ENCODE data around the gene HS6ST3. TPM values are rescaled to one million over a fixed set of nuclear protein-coding genes. Genes with fewer than 3 reads are reported as not detected.

The HS6ST3 gene
- total RNA-seq, 1 donor = under 0.01 TPM

GRCh38 chr13:96388598-96388997 lies 298.7 kb downstream of the HS6ST3 start:
- H3K27me3 ChIP-seq (ENCODE audit: insufficient read depth, low read length) = no peaks in the 10 kb centered on the region
- no peaks in the 10 kb centered on the region for H3K4me1 ChIP-seq (ENCODE audit: insufficient read depth, low read length)
- no peaks in the 10 kb centered on the region for H3K9me3 ChIP-seq (ENCODE audit: low read depth, low read length)
- no peak overlapping the region for H3K4me3 ChIP-seq (ENCODE audit: low read length)

DNA sequence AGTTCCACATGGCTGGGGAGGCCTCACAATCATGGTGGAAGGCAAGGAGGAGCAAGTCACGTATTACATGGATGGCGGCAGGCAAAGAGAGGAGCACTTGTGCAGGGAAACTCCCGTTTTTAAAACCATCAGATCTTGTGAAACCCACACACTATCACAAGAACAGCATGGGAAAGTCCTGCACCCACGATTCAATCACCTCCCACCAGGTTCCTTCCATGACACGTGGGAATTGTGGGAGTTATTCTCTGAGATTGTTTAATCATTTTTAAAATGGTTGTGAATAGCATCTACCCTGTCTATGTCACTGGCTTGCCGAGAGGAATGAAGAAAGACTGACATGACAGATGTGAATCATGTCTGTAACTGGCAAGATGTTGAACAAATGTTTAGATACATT lies 301.7 kb downstream of the HS6ST3 start:
- H3K4me3 ChIP-seq (ENCODE audit: low read length) = no peak overlapping the region
- H3K9me3 ChIP-seq (ENCODE audit: low read depth, low read length) = no peaks in the 10 kb centered on the region
- no peaks in the 10 kb centered on the region for H3K27me3 ChIP-seq (ENCODE audit: insufficient read depth, low read length)
- H3K4me1 ChIP-seq (ENCODE audit: insufficient read depth, low read length) = no peaks in the 10 kb centered on the region

GRCh38 chr13:96397807-96398206 lies 307.9 kb downstream of the HS6ST3 start:
- H3K4me3 ChIP-seq (ENCODE audit: low read length) = no peak overlapping the region
- no peaks in the 10 kb centered on the region for H3K27me3 ChIP-seq (ENCODE audit: insufficient read depth, low read length)
- no peaks in the 10 kb centered on the region for H3K9me3 ChIP-seq (ENCODE audit: low read depth, low read length)
- H3K4me1 ChIP-seq (ENCODE audit: insufficient read depth, low read length) = no peaks in the 10 kb centered on the region

DNA sequence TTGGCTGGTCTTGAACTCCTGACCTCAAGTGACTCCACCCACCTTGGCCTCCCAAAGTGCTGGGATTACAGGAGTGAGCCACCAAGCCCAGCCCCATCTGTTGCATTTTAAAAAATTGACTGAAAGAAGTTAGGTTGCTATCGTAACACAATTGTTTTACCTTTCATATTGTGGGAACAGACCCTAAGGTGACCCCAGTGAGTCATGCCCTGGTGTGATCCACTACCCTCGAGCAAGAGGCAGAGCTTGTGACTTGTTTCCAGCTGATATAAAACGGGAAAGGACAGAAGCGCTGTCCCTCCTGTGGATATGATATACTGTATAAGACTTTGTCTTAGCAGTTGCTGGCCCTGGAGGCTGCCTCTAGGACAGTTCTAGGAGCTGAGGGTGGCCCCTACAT lies 308.6 kb downstream of the HS6ST3 start:
- H3K27me3 ChIP-seq (ENCODE audit: insufficient read depth, low read length) = no peaks in the 10 kb centered on the region
- no peaks in the 10 kb centered on the region for H3K4me1 ChIP-seq (ENCODE audit: insufficient read depth, low read length)
- H3K9me3 ChIP-seq (ENCODE audit: low read depth, low read length) = no peaks in the 10 kb centered on the region
- no peak overlapping the region for H3K4me3 ChIP-seq (ENCODE audit: low read length)

- no peaks in the 10 kb centered on the region for H3K27me3 ChIP-seq (ENCODE audit: insufficient read depth, low read length)
- H3K4me1 ChIP-seq (ENCODE audit: insufficient read depth, low read length) = no peaks in the 10 kb centered on the region
- no peaks in the 10 kb centered on the region for H3K9me3 ChIP-seq (ENCODE audit: low read depth, low read length)
- no peak overlapping the region for H3K4me3 ChIP-seq (ENCODE audit: low read length)
Observed at GRCh38 chr13:96403241-96403640, 313.3 kb downstream of the HS6ST3 start.

DNA sequence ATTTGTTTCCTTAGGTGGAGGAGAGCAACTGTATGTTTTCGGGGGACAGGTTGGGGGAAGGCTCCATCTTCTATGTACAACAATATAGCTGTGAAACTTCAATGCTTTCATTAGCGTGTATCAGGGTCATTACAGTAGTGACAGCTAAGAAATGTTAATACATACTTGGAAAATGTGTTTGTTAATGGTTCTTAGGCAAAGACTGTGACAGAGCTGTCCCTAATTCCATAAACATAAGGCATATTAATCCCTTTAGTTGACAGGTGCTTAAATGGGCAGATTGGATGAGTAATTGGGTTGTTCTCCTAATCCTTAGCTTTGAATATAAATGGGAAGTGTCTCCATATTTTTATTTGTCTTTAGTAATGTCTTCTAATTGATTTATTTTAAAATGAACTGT lies 313.7 kb downstream of the HS6ST3 start:
- Histone ChIP-seq H3K4me3 (ENCODE audit: low read length) (no peak overlapping the region), H3K4me1 (ENCODE audit: insufficient read depth, low read length) (no peaks in the 10 kb centered on the region), H3K27me3 (ENCODE audit: insufficient read depth, low read length) (no peaks in the 10 kb centered on the region), H3K9me3 (ENCODE audit: low read depth, low read length) (no peaks in the 10 kb centered on the region)

DNA sequence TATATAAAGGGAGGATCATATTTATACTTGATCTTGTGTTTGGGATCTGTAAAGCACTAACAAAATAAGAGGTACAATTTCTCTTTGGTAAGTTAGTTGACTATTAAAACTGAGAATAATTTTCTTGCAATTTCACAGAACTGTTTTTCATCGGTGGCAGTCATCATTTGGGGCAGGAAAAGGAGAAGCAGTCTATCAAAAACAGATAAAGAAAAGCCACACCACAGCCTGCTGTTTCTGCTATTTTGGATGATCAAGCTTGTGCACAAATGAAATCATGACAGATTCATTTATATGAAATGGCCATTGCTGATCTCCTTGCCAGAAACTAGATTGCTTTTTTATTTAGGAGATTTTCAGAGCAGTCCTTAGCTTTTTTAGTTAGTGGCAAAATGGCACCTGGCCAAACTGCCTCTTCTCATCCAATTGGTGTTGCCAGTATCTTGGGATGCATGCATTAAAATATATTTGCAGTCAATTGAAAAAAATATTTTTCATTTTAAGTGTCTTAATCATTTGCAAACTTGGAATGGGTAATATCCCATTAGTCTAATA lies 326.0 kb downstream of the HS6ST3 start:
- no peaks in the 10 kb centered on the region for H3K4me1 ChIP-seq (ENCODE audit: insufficient read depth, low read length)
- no peak overlapping the region for H3K4me3 ChIP-seq (ENCODE audit: low read length)
- no peaks in the 10 kb centered on the region for H3K9me3 ChIP-seq (ENCODE audit: low read depth, low read length)
- no peaks in the 10 kb centered on the region for H3K27me3 ChIP-seq (ENCODE audit: insufficient read depth, low read length)

GRCh38 chr13:96417939-96418685 lies 328.2 kb downstream of the HS6ST3 start:
- H3K4me3 ChIP-seq (ENCODE audit: low read length) = no peak overlapping the region
- H3K27me3 ChIP-seq (ENCODE audit: insufficient read depth, low read length) = no peaks in the 10 kb centered on the region
- H3K9me3 ChIP-seq (ENCODE audit: low read depth, low read length) = no peaks in the 10 kb centered on the region
- H3K4me1 ChIP-seq (ENCODE audit: insufficient read depth, low read length) = no peaks in the 10 kb centered on the region

DNA sequence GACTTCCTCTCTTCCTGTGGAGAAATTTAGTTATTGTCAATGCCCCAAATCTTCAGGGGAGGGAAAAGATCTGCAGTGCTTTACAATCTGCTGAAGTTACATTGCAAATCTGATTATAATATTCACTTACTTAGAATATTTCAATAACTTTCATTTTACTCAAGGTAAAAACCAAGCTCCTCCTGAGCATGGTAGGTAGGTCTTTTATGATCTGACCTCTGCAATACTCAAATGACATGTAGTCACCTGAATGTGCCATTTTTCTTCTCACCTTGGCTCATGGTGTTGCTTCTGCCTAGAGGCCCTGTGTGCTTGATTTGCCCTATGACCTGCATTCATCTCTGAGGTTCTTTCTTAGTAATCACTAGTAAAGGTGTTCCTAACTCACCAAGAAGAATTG lies 331.4 kb downstream of the HS6ST3 start:
- H3K4me3 ChIP-seq (ENCODE audit: low read length) = no peak overlapping the region
- H3K4me1 ChIP-seq (ENCODE audit: insufficient read depth, low read length) = no peaks in the 10 kb centered on the region
- no peaks in the 10 kb centered on the region for H3K27me3 ChIP-seq (ENCODE audit: insufficient read depth, low read length)
- no peaks in the 10 kb centered on the region for H3K9me3 ChIP-seq (ENCODE audit: low read depth, low read length)

DNA sequence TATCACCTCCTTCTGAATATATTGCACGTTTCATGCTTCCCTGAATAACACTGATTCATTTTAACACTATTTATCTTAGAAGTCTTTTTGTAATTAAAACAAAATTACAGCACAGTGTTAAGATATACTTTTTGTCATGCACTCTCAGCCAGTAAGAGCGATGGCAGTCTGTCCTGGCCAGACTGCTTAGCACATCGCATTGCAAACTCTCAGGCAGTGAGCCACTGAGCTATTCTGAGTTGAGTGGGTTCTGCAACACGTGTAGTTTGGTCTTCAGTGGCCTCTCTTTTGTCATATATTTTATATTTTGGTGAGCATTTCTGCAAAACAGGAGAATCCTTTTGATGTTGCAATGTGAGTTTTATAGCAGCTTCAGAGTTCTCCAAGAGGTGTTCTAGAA lies 332.1 kb downstream of the HS6ST3 start:
- H3K27me3 ChIP-seq (ENCODE audit: insufficient read depth, low read length) = no peaks in the 10 kb centered on the region
- H3K9me3 ChIP-seq (ENCODE audit: low read depth, low read length) = no peaks in the 10 kb centered on the region
- H3K4me3 ChIP-seq (ENCODE audit: low read length) = no peak overlapping the region
- H3K4me1 ChIP-seq (ENCODE audit: insufficient read depth, low read length) = no peaks in the 10 kb centered on the region

DNA sequence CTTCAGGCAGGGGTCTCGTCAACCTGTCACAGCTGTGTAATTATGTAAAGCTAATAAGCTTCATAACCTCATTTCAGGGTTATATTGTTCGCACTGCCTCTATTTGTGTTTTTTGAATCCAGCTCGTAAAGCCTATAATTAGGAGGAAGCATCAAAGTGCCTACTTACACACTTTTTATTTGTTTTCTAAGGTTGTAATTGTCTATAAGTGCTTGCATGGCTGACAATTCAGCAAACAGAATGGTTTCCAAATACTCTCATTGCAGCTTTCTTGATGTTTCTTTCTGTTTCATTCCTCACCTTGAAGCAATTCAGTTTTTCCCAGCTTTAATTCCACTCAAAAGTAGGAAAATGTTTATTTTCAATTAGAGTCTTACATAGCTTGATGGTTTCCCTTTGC lies 336.3 kb downstream of the HS6ST3 start:
- Histone ChIP-seq H3K9me3 (ENCODE audit: low read depth, low read length) (no peaks in the 10 kb centered on the region), H3K4me1 (ENCODE audit: insufficient read depth, low read length) (no peaks in the 10 kb centered on the region), H3K4me3 (ENCODE audit: low read length) (no peak overlapping the region), H3K27me3 (ENCODE audit: insufficient read depth, low read length) (no peaks in the 10 kb centered on the region)

- no peaks in the 10 kb centered on the region for H3K27me3 ChIP-seq (ENCODE audit: insufficient read depth, low read length)
- no peak overlapping the region for H3K4me3 ChIP-seq (ENCODE audit: low read length)
- H3K9me3 ChIP-seq (ENCODE audit: low read depth, low read length) = no peaks in the 10 kb centered on the region
- no peaks in the 10 kb centered on the region for H3K4me1 ChIP-seq (ENCODE audit: insufficient read depth, low read length)
Observed at GRCh38 chr13:96428911-96429310, 339.0 kb downstream of the HS6ST3 start.

DNA sequence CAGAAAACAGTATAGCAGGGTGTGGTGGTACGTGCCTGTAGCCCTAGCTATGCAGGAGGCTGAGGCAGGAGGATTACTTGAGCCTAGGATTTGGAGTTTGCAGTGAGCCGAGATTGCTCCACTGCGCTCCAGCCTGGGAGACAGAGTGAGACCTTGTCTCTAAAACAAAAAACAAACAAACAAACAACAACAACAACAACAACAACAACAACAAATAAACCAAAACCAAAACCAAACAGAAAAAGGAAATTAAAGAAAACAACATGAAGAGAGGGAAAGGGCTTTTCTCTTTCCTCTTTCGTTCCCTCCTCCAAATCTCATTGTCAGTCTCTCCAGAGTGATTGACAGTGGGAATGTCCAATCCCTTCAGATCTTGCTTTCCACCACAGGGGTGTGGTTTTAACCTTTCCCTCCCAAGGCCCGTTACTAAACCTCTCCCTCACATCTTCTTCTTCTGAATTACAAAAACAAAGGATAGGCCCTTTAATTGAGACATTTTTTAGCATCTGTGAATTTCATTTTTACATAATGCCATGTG lies 341.2 kb downstream of the HS6ST3 start:
- Histone ChIP-seq H3K4me1 (ENCODE audit: insufficient read depth, low read length) (no peaks in the 10 kb centered on the region), H3K4me3 (ENCODE audit: low read length) (no peak overlapping the region), H3K27me3 (ENCODE audit: insufficient read depth, low read length) (no peaks in the 10 kb centered on the region), H3K9me3 (ENCODE audit: low read depth, low read length) (no peaks in the 10 kb centered on the region)

DNA sequence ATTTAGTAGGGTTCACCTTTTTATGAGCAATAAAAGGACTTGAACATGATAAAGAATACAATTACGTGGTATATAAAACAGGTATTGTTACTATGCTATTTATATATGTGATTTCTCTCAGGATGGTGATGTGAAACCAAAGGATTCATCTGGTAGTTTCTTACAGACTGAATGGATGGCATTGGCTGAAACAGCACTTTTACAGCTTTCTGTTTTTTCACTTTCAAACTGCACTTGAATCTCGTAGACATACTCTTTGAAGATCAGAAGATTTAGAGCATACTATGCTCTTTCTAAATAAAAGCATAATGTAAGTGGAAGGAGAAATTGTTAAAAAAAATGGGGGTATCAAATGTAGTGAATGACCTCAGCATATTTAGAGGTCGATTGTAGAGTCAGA lies 354.8 kb downstream of the HS6ST3 start:
- H3K4me1 ChIP-seq (ENCODE audit: insufficient read depth, low read length) = no peaks in the 10 kb centered on the region
- H3K9me3 ChIP-seq (ENCODE audit: low read depth, low read length) = no peaks in the 10 kb centered on the region
- no peak overlapping the region for H3K4me3 ChIP-seq (ENCODE audit: low read length)
- no peaks in the 10 kb centered on the region for H3K27me3 ChIP-seq (ENCODE audit: insufficient read depth, low read length)

- no peaks in the 10 kb centered on the region for H3K9me3 ChIP-seq (ENCODE audit: low read depth, low read length)
- no peaks in the 10 kb centered on the region for H3K27me3 ChIP-seq (ENCODE audit: insufficient read depth, low read length)
- no peaks in the 10 kb centered on the region for H3K4me1 ChIP-seq (ENCODE audit: insufficient read depth, low read length)
- H3K4me3 ChIP-seq (ENCODE audit: low read length) = no peak overlapping the region
Observed at GRCh38 chr13:96449920-96450319, 360.0 kb downstream of the HS6ST3 start.

Data from mononuclear cell (primary cell).